Skeletal muscle satellite cell (primary cell): Measurements from ENCODE around the gene COL4A1. TPM values are rescaled to one million over a fixed set of nuclear protein-coding genes. Genes with fewer than 3 reads are reported as not detected.
A peak's percentile ranks its signal among the peaks of the same experiment; 100 is the strongest.

Experiments used
- H3K27me3 ChIP-seq: 2 replicates; pipeline ENCODE4 v1.7.0; 2013; ENCODE audit warnings: low read length; ENCODE audit not compliant: control insufficient read depth, insufficient read depth
- H3K36me3 ChIP-seq: 2 replicates; pipeline ENCODE4 v1.7.0; 2013; ENCODE audit warnings: mild to moderate bottlenecking, control low read depth, low read length; ENCODE audit not compliant: insufficient read depth
- H3K4me1 ChIP-seq: 2 replicates; pipeline ENCODE4 v1.7.0; 2013; ENCODE audit warnings: low read length; ENCODE audit not compliant: control insufficient read depth, insufficient read depth
- H3K4me2 ChIP-seq: 2 replicates; pipeline ENCODE4 v1.7.0; 2013; ENCODE audit warnings: mild to moderate bottlenecking, low read length
- H3K4me3 ChIP-seq: 2 replicates; pipeline ENCODE4 v1.7.0; 2013; ENCODE audit warnings: low read length
- H3K9ac ChIP-seq: 2 replicates; pipeline ENCODE4 v1.7.0; 2013; ENCODE audit warnings: mild to moderate bottlenecking, low read depth, low read length, moderate library complexity
- H3K9me3 ChIP-seq: replicated peaks from 2 replicates; pipeline ENCODE4 v1.7.0; 2013; ENCODE audit warnings: mild to moderate bottlenecking, control low read depth, low read length
- total RNA-seq: library from RNA; depleted of rRNA; stranded (reverse); fragments of >200 nt; gene quantifications from 2 replicates; pipeline ENCODE4 v1.2.3, GENCODE V29; 2012; rRNA removed

Gene COL4A1
- 112 and 149 TPM in 2 replicates for total RNA-seq

DNA sequence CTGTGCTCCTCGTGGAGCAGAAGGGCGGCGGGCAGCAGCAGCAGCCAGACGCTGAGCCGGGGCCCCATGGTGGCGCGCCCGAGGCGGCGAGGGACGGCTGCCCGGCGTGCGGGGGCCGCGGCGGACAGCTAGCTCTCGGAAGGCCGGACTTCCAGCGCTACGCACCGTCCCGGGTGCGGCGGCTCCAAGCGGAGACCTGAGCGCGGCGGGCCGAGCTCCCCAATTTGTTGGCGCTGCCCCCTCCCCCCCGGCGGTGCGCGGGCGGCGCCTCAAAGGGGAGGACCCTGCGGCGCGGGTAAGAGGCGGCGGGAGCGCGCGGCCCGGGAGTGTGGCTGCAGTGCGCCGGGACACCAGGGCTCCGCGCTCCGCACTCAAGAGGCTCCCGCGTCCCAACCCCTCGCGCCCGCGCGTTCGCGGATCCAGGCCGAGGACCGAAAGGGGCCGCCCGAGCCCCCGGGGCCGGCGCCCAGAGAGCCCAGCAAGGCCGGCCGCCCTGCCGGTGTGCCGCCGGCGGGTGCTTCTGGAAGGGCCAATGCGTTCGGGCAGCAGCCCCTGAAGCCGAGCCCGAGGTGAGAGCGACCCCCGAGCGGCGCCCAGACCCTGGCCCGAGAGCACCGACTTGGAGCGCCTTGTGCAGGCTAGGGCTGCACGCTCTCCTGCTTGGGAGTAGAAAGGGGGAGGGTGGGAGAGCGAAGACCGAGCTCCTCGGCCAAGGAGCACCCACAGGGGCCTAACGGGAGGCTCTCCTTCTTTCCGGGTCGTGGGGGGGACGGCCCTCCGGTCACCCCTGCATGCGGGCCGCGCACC is at the start of gene COL4A1, which contains the start of gene COL4A2:
COL4A1 (minus strand) TSS at position 198 of the 807 bp plus-strand sequence; CDS start at position 68, 130 bp downstream.
COL4A2 (plus strand) TSS at position 325 of the 807 bp plus-strand sequence. CDS start 620 bp downstream, outside the sequence.
- Histone ChIP-seq H3K36me3 (peaks cover 21% of the 10 kb centered on the region), H3K4me3 (peak within 1 kb of the TSS; percentile 87), H3K4me1 (peaks cover 65% of the 10 kb centered on the region), H3K27me3 (no peaks in the 10 kb centered on the region), H3K9me3 (no peaks in the 10 kb centered on the region), H3K4me2 (peak within 1 kb of the TSS; percentile 87), H3K9ac (peak within 1 kb of the TSS; percentile 88)

DNA sequence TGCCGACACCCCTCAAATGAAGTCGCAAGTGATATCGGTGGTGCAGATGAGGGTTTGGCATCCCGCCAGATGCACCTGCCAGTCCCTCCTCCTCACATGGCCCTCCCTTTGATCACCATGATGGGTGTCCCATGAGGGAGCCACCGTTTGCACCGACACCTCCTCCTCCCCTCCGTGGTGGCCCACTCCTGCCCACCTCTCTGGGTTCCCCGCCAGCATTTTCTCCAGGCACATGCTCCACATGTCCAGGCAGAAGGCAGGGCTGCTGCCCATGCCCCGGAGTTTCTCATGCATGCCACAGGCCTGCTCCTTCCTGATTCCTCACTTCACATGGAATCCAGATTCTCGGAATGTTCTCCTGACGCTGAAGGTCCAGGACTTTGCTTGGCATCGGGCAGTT is 49.4 kb upstream of the COL4A1 start:
- Histone ChIP-seq H3K4me3 (no peak overlapping the region), H3K9ac (no peak overlapping the region), H3K27me3 (no peaks in the 10 kb centered on the region), H3K4me1 (peaks cover 9% of the 10 kb centered on the region), H3K4me2 (no peak overlapping the region), H3K36me3 (peaks cover 22% of the 10 kb centered on the region), H3K9me3 (no peaks in the 10 kb centered on the region)

DNA sequence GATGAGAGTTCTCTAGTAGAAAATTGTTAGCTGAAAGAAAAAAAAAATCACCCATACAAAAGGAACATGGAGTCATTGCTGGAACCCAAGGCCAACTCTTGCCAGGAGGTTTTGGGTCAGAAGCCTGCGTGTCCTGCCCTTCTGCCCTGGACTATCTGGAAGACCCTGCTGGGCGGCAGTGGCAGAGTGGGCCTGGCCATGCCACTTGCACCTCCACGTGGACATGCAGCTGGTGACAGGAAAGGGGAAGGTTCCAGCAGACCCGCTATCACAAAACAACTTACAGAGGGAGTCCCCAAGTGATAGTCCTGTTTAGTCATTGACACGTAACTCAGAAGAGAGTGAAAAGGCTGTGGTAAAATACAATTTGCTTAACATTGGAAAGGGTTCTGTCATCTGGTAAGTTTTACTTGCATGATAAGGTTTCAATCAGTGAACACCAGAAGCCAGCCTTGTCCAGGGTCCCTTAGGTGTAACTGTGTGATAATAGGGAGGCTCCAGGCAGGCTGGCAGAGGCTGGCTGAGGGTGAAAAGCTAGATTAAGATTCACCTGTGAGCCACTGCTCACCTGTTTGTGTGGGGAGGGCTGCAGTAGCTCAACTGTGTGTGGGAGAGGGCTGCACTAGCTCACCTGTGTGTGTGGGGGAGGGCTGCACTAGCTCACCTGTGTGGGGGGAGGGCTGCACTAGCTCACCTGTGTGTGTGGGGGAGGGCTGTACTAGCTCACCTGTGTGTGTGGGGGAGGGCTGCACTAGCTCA is 47.9 kb upstream of the COL4A1 start:
- no peaks in the 10 kb centered on the region for H3K4me1 ChIP-seq
- no peak overlapping the region for H3K9ac ChIP-seq
- no peak overlapping the region for H3K4me2 ChIP-seq
- no peak overlapping the region for H3K4me3 ChIP-seq
- peaks cover 19% of the 10 kb centered on the region for H3K36me3 ChIP-seq
- no peaks in the 10 kb centered on the region for H3K27me3 ChIP-seq
- no peaks in the 10 kb centered on the region for H3K9me3 ChIP-seq

DNA sequence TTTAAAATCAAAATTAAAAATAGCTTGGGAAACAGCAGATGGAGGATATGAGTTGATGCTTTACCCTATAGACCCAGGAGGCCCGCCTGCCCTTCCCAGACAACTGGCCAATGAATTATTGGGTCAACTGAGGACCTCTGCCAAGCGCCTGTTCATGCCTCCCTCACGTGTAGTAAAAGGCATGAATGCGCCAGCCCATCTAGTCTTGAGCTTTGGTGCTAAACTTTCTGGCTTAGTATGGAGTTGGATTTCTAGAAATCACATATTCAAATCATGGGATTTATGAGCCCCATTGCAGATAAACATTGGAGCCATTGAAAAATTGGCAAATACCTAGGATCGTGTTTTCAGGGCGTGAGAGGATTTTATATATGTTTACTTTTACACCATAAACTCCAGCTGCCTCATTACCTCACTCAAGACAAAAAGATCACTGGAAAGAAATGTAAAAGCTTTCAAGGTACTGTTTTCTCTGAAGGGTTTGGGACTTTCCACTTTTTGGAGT is 47.2 kb upstream of the COL4A1 start:
- peaks cover 6% of the 10 kb centered on the region for H3K4me1 ChIP-seq
- H3K4me2 ChIP-seq, result no peak overlapping the region

DNA sequence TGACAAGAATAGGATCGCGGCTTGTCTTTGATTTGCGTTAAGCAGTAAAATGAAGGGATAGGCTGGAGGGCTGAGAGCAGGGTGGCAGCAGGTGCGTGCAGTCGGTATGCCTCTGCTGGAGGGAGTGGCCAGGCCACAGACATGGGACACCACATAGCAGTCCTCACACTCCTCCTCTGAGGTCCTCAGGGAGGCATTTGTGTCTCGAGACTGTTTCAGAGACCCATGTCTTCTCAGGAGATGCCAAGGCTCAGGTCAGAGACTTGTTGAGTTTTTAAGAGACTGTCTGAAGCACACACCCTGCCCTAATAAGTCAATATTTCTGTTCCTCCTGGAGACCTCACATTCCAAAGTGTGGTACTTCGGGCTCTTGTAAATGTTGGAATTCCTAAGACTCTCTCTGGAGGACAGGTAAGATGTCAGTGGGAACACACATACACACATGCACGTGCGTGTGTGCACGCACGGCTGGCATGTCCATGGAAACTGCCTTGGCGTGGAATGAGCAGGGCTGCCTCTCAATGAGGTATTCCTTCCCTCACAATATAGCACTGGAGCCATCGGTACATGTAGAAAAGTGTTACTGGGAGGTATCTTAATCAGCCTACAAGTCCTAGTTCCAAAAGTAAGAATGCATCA is 46.5 kb upstream of the COL4A1 start:
- no peaks in the 10 kb centered on the region for H3K9me3 ChIP-seq
- no peak overlapping the region for H3K9ac ChIP-seq
- peaks cover 9% of the 10 kb centered on the region for H3K36me3 ChIP-seq
- H3K4me3 ChIP-seq, result no peak overlapping the region
- H3K27me3 ChIP-seq, result no peaks in the 10 kb centered on the region
- no peak overlapping the region for H3K4me2 ChIP-seq
- H3K4me1 ChIP-seq, result peaks cover 13% of the 10 kb centered on the region

More for the DNA sequence above, 47.2 kb upstream of the COL4A1 start:
- H3K4me3 ChIP-seq, result no peak overlapping the region
- peaks cover 17% of the 10 kb centered on the region for H3K36me3 ChIP-seq
- no peaks in the 10 kb centered on the region for H3K9me3 ChIP-seq
- no peaks in the 10 kb centered on the region for H3K27me3 ChIP-seq
- no peak overlapping the region for H3K9ac ChIP-seq

DNA sequence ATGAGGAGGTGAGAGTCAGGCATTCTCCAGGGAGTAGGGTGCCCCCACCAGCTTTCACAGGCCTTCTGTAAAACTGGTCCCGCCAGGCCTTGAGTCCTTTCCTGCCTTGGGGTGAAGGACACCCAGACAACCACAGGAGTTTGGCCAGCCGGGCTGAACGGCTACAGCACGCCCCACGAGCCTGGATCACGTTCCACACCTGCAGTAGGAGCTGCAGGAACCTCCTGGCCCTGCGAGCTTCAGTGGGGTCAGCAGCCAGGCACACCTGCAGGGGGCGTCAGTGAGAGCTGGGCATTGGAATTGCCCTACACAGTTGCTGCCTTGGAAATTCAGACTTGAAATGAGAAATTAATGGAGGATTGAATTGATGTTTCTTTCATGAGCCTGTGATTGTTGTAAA is 45.8 kb upstream of the COL4A1 start:
- H3K27me3 ChIP-seq, result no peaks in the 10 kb centered on the region
- H3K9ac ChIP-seq, result no peak overlapping the region
- no peak overlapping the region for H3K4me3 ChIP-seq
- peaks cover 20% of the 10 kb centered on the region for H3K4me1 ChIP-seq
- no peaks in the 10 kb centered on the region for H3K9me3 ChIP-seq
- no peak overlapping the region for H3K4me2 ChIP-seq
- H3K36me3 ChIP-seq, result peaks cover 4% of the 10 kb centered on the region

DNA sequence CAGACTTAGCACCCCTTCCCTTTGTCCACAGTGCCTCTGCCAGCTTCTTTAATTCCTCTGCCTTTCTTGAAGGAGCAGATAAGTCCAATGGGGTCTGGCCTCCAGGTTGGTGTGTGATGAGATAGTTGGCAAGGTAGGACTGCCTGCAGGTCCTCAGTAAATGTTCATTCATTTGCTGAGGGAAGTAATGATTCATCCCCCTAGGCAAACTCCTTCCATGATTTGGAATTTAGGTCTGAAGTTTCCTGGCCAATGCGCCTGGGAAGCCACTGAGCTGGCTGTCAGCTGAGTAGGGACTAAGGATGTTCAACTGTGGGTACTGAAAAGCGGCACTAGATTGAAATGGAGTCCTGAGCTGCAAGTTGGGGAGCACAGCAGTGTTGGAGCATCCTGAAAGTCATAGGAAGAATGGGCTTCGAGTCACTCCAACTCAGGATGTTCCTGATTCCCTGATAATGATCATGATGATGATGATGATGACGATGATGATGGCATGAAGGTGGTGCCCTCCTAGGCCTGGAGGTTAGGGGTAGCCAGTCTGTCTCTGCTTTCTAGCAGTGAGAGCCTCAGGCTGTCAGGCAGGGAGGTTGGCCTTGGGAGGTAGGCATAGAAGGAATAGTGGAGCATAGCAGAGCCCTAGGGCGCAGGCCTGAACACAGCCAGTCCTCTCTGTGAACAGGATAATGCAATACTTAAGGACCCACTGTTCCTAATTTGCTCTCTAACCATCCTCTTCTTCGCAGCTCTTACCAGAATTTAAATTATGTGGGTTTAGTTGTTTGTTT is 44.9 kb upstream of the COL4A1 start:
- H3K4me1 ChIP-seq, result peaks cover 29% of the 10 kb centered on the region
- H3K4me3 ChIP-seq, result no peak overlapping the region
- H3K27me3 ChIP-seq, result no peaks in the 10 kb centered on the region
- H3K9ac ChIP-seq, result no peak overlapping the region
- H3K36me3 ChIP-seq, result no peaks in the 10 kb centered on the region
- no peaks in the 10 kb centered on the region for H3K9me3 ChIP-seq
- no peak overlapping the region for H3K4me2 ChIP-seq

DNA sequence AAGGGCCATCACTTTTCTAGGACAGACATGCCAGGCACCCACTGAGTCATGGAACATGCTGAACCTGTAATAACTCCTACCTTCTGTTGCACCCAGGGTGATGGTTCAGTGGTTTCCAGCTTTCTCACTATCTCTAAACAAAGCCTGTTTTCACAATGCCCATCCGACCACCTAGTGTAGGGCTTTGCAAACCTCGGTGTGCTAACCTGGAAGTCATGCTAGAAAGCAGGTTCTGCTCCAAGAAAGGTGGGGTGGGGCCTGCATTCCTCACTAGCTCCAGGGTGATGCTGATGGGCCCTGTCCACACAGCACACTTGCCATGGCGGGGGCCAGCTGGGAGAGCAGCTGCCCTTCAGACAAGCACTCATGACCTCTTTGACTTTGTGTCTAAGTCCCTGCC is 43.6 kb upstream of the COL4A1 start:
- H3K4me2 ChIP-seq, result no peak overlapping the region
- no peaks in the 10 kb centered on the region for H3K9me3 ChIP-seq
- H3K9ac ChIP-seq, result no peak overlapping the region
- H3K36me3 ChIP-seq, result no peaks in the 10 kb centered on the region
- peaks cover 35% of the 10 kb centered on the region for H3K4me1 ChIP-seq
- H3K4me3 ChIP-seq, result no peak overlapping the region
- H3K27me3 ChIP-seq, result no peaks in the 10 kb centered on the region

DNA sequence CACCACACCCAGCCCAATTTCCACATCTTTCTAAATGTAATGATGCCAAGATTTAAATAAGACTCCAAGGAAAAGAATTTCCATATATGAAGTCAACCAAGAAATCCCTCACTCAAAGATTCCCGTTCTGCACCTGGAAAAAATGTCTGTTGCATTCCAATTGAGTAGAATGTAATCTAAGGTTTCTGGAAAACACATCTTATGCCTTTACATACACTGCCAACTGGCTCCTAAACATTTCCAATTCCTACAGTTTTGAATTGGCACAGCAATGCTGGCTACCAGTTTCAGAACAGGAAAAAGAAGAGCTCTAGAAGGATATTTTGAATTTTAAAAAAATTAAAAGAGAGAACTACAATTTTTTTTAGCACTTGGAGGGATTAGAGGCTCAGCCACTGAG is 43.1 kb upstream of the COL4A1 start:
- H3K36me3 ChIP-seq, result no peaks in the 10 kb centered on the region
- no peak overlapping the region for H3K4me2 ChIP-seq
- H3K4me3 ChIP-seq, result no peak overlapping the region
- H3K9ac ChIP-seq, result no peak overlapping the region
- H3K4me1 ChIP-seq, result peaks cover 35% of the 10 kb centered on the region
- H3K9me3 ChIP-seq, result no peaks in the 10 kb centered on the region
- no peaks in the 10 kb centered on the region for H3K27me3 ChIP-seq

DNA sequence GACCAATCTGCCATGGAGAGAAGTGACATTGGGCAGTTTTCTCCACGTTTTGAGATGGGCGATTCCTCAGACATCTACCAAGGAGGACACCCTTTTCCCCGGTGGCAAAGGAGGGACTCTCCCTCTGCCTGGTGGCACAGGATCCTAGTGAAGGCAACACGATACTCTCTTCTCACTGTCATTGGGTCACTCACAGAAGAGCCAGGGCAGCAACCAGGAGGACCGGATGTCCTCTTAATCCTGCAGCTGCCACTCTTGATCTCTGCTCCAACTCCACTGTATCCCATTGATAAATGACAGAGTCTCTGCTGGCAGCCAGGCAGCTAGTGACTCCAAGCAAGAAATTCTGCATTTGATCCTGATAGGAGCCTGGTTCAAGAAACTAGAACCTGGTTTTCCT is 42.3 kb upstream of the COL4A1 start:
- Histone ChIP-seq H3K9ac (peak overlapping the region; percentile 64), H3K4me3 (no peak overlapping the region), H3K4me2 (no peak overlapping the region), H3K27me3 (no peaks in the 10 kb centered on the region), H3K9me3 (no peaks in the 10 kb centered on the region), H3K4me1 (peaks cover 35% of the 10 kb centered on the region), H3K36me3 (no peaks in the 10 kb centered on the region)
